Stimulated activated CD4-positive, alpha-beta T cell treated with anti-CD3 and anti-CD28 coated beads, TNF-alpha, amount 100 ng/mL, for 1 hour (primary cell): Measurements from ENCODE around the gene L3HYPDH.

Source experiments
- DNase-seq, 3 donors: peaks; one replicate each; pipeline ENCODE4 v3.0.0-alpha.2; 2020; ENCODE audit warnings: low read depth in 3 of 3, low spot score in 1 of 3

The L3HYPDH gene

GRCh38 chr14:59427653-59428580 lies 56.3 kb downstream of the L3HYPDH start:
- DNase-seq = no peak

- DNase-seq = no peak
Observed at GRCh38 chr14:59425322-59425935, 58.8 kb downstream of the L3HYPDH start.

GRCh38 chr14:59424341-59425071 lies 59.7 kb downstream of the L3HYPDH start:
- no peak for DNase-seq
